B cell (primary cell): Measurements from ENCODE around the gene SAFB. TPM values are rescaled to one million over a fixed set of nuclear protein-coding genes. Genes with fewer than 3 reads are reported as not detected.

Experiments
- ATAC-seq: fragments of 200-7000 bp; cut with Tn5 transposase; one replicate; pipeline ENCODE4 v1.10.0; 2021; ENCODE audit warnings: low read depth, mild to moderate bottlenecking, moderate number of reproducible peaks, moderate library complexity
- CTCF ChIA-PET: fragments of 350-600 bp; sonication (Branson Sonifier 250); formaldehyde crosslinking; loops from one replicate; lab custom pipeline; 2021; ENCODE audit warnings: antibody characterized with exemption, inconsistent platforms; lab: Charles Lee
- POLR2A ChIA-PET: fragments of 350-600 bp; sonication (Branson Sonifier 250); formaldehyde crosslinking; loops from one replicate; lab custom pipeline; 2021; ENCODE audit warnings: antibody characterized with exemption; lab: Charles Lee
- DNase-seq: peaks from one replicate; pipeline ENCODE4 v3.0.0; 2013
- H2AFZ ChIP-seq: 2 replicates; pipeline ENCODE4 v1.6.1; 2012; ENCODE audit warnings: mild to moderate bottlenecking, low read depth, low read length; ENCODE audit not compliant: insufficient read depth, poor library complexity, severe bottlenecking
- H3K27ac ChIP-seq, 2 donors: 1 replicate in 1 of 2; 2 replicates in 1 of 2; pipeline ENCODE4 v1.5.1; 2012 to 2013; ENCODE audit warnings: low read length in 2 of 2, mild to moderate bottlenecking in 2 of 2, moderate library complexity in 1 of 2
- H3K27me3 ChIP-seq, 4 experiments: fragments of 200-600 bp in 1 of 4; sonication (generic) in 1 of 4; replicated peaks in 1 of 4; 1 replicate in 2 of 4; 2 replicates in 2 of 4; pipeline versions ENCODE4 v1.6.1 to v1.7.0; 2013 to 2016; ENCODE audit warnings: low read length in 3 of 4, mild to moderate bottlenecking in 2 of 4, mixed read lengths in 1 of 4, moderate library complexity in 1 of 4; ENCODE audit not compliant: insufficient read depth in 4 of 4, control insufficient read depth in 3 of 4; ENCODE audit errors: control extremely low read depth in 1 of 4
- H3K36me3 ChIP-seq, 2 experiments: replicated peaks in 1 of 2; 1 replicate in 1 of 2; 2 replicates in 1 of 2; pipeline versions ENCODE4 v1.6.1 to v1.7.1; 2013; ENCODE audit warnings: low read length in 1 of 2; ENCODE audit not compliant: insufficient read depth in 2 of 2, control insufficient read depth in 1 of 2; ENCODE audit errors: control extremely low read depth in 1 of 2, extremely low read depth in 1 of 2
- H3K4me1 ChIP-seq, 2 donors: fragments of 200-600 bp in 1 of 2; sonication (generic) in 1 of 2; 1 replicate in 1 of 2; 2 replicates in 1 of 2; pipeline versions ENCODE4 v1.5.1 to v1.6.1; 2013 to 2017; ENCODE audit warnings: low read length in 2 of 2; ENCODE audit not compliant: control insufficient read depth in 2 of 2, insufficient read depth in 2 of 2
- H3K4me2 ChIP-seq: replicated peaks from 2 replicates; pipeline ENCODE3; 2012; ENCODE audit warnings: mild to moderate bottlenecking, low read depth, low read length; ENCODE audit not compliant: poor library complexity, severe bottlenecking
- H3K4me3 ChIP-seq, 5 experiments: fragments of 200-600 bp in 1 of 5; sonication (generic) in 1 of 5; 1 replicate in 3 of 5; 2 replicates in 2 of 5; pipeline versions ENCODE4 v1.5.1 to v1.7.0; 2011 to 2016; ENCODE audit warnings: low read length in 4 of 5, mild to moderate bottlenecking in 4 of 5, low read depth in 2 of 5, control low read depth in 1 of 5, moderate library complexity in 1 of 5; ENCODE audit not compliant: insufficient read depth in 1 of 5; ENCODE audit errors: control extremely low read depth in 1 of 5, extremely low read depth in 1 of 5
- H3K79me2 ChIP-seq: fragments of 200-600 bp; sonication (generic); one replicate; pipeline ENCODE4 v1.6.0; 2016; ENCODE audit warnings: low read length; ENCODE audit not compliant: control insufficient read depth, insufficient read depth
- H3K9ac ChIP-seq: fragments of 200-600 bp; sonication (generic); 2 replicates; pipeline ENCODE4 v1.6.1; 2017; ENCODE audit warnings: mild to moderate bottlenecking, low read length, moderate library complexity
- H3K9me3 ChIP-seq, 3 donors: one replicate each; pipeline versions ENCODE4 v1.6.1 to v1.7.1; 2013; ENCODE audit warnings: low read length in 2 of 3; ENCODE audit not compliant: control insufficient read depth in 2 of 3, insufficient read depth in 1 of 3; ENCODE audit errors: control extremely low read depth in 1 of 3
- H4K20me1 ChIP-seq: 2 replicates; pipeline ENCODE4 v1.6.0; 2012; ENCODE audit warnings: mild to moderate bottlenecking, low read length; ENCODE audit not compliant: insufficient read depth, control insufficient read depth, poor library complexity, severe bottlenecking
- H3K27ac Mint-ChIP-seq: one replicate; pipeline ENCODE4 v1.8.0; 2021; ENCODE audit warnings: mixed read lengths
- H3K27me3 Mint-ChIP-seq: one replicate; pipeline ENCODE4 v1.8.0; 2021; ENCODE audit warnings: mixed read lengths
- H3K4me1 Mint-ChIP-seq: one replicate; pipeline ENCODE4 v1.8.0; 2021; ENCODE audit warnings: mixed read lengths
- H3K4me3 Mint-ChIP-seq: one replicate; pipeline ENCODE4 v1.8.0; 2021; ENCODE audit warnings: mixed read lengths
- H3K9me3 Mint-ChIP-seq: one replicate; pipeline ENCODE4 v1.8.0; 2022; ENCODE audit warnings: mixed read lengths; ENCODE audit not compliant: insufficient read depth
- EZH2 ChIP-seq: IDR thresholded peaks from 2 replicates; pipeline ENCODE4 v1.6.1; 2012; ENCODE audit warnings: borderline replicate concordance, low read depth, mild to moderate bottlenecking, moderate library complexity, low read length; ENCODE audit not compliant: insufficient read depth, poor library complexity, severe bottlenecking
- WGBS: methylation state at CpG from one replicate; pipeline ENCODE4 v1.1.5; 2013; ENCODE audit warnings: missing lambda C conversion rate; ENCODE audit not compliant: insufficient coverage; 5-methylcytosine and 5-hydroxymethylcytosine counted together
- intact Hi-C: fragments of 100-400 bp; cut with micrococcal nuclease; formaldehyde crosslinking; loops from one replicate; pipeline ENCODE4 v1.10.0; 2022
- polyA plus RNA-seq: library from polyadenylated mRNA; depleted of rRNA; stranded (reverse); fragments of >200 nt; gene quantifications from 2 replicates; pipeline ENCODE4 v1.2.3, GENCODE V29; 2012
- total RNA-seq, 2 donors: library from RNA; stranded (reverse); fragments of 120-200 nt in 1 of 2; gene quantifications; 1 replicate in 1 of 2; 2 replicates in 1 of 2; pipeline versions ENCODE4 v1.2.3 to v1.2.4, GENCODE V29; 2013 to 2022
- TF ChIP-seq, protein P1 (sequence below): fragments of 200-600 bp; IDR thresholded peaks from one replicate; pipeline ENCODE4 v1.8.0; 2022; ENCODE audit warnings: antibody characterized with exemption, mild to moderate bottlenecking

Gene SAFB
- total and polyA plus RNA-seq, 2 donors (not counting 1 experiment from before 2014, with no cell fraction given), result 91.0 to 221 TPM

DNA sequence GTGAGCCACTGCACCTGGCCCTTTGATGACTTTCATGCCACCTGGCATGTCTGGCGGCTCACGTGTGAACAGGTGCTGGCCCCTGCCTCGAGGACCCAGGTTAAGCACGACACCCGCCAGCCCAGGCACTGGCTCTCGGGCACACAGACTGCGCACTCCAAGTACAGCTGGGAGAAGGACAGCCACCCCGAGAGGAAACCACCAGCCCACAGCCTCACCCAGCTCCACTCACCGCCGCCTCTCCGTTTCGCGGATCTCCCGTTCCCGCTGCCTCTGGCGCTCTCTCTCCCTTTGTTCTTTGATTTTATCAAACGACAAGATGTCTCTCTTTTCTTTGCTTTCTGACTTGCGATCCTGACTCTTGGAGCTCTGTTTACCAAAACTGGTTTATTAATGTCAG is 27.8 kb upstream of the SAFB start:
- no peaks in the 10 kb centered on the region for H3K27me3 Mint-ChIP-seq
- no peaks in the 10 kb centered on the region for H3K9me3 Mint-ChIP-seq
- Histone ChIP-seq H3K9me3 (no peaks in the 10 kb centered on the region), H3K27ac (no peak overlapping the region), H3K9ac (no peak overlapping the region), H4K20me1 (peaks cover 69% of the 10 kb centered on the region), H3K4me3 (no peak overlapping the region), H3K36me3 (peaks cover 7 to 95% of the 10 kb centered on the region in 2 experiments), H3K4me2 (no peak overlapping the region), H3K4me1 (no peaks in the 10 kb centered on the region), H2AFZ (no peak overlapping the region), H3K27me3 (no peaks in the 10 kb centered on the region), H3K79me2 (peaks cover 30% of the 10 kb centered on the region)
- no peak overlapping the region for H3K4me3 Mint-ChIP-seq
- WGBS, result 96% methylated on average over 10 of the region's 18 CpGs
- H3K4me1 Mint-ChIP-seq, result no peaks in the 10 kb centered on the region
- no peak for DNase-seq
- TF ChIP-seq, protein P1, sequence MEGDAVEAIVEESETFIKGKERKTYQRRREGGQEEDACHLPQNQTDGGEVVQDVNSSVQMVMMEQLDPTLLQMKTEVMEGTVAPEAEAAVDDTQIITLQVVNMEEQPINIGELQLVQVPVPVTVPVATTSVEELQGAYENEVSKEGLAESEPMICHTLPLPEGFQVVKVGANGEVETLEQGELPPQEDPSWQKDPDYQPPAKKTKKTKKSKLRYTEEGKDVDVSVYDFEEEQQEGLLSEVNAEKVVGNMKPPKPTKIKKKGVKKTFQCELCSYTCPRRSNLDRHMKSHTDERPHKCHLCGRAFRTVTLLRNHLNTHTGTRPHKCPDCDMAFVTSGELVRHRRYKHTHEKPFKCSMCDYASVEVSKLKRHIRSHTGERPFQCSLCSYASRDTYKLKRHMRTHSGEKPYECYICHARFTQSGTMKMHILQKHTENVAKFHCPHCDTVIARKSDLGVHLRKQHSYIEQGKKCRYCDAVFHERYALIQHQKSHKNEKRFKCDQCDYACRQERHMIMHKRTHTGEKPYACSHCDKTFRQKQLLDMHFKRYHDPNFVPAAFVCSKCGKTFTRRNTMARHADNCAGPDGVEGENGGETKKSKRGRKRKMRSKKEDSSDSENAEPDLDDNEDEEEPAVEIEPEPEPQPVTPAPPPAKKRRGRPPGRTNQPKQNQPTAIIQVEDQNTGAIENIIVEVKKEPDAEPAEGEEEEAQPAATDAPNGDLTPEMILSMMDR, result no peak
- TF ChIP-seq EZH2, result no peak
- no peak for ATAC-seq
- H3K27ac Mint-ChIP-seq, result no peak overlapping the region
- intact Hi-C loops, result no loop called here
- ChIA-PET POLR2A (no interaction called here), CTCF (no interaction called here)

DNA sequence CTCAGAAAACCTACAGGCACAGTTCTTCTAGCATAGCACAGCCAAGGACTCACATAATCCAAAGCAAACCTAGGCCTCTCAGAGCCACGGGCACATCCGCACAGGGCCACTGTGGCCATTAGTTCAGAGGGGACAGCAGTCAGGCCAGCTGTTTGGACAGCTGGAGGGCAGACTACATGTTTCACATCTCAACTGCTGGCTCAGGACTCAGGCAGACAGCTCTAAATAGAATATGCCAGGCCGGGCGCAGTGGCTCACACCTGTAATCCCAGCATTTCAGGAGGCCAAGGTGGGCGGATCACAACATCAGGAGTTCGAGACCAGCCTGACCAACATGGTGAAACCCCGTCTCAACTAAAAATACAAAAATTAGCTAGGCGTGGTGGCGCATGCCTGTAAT is 27.1 kb upstream of the SAFB start:
- no peaks in the 10 kb centered on the region for H3K27me3 Mint-ChIP-seq
- ATAC-seq, result no peak
- H3K4me1 Mint-ChIP-seq, result no peaks in the 10 kb centered on the region
- 99% methylated on average over 7 of the region's 9 CpGs for WGBS
- no peak for DNase-seq
- intact Hi-C loops, result no loop called here
- TF ChIP-seq, protein P1, result no peak
- no peak for TF ChIP-seq EZH2
- no peak overlapping the region for H3K9ac ChIP-seq
- H3K9me3 ChIP-seq, result no peaks in the 10 kb centered on the region
- no peak overlapping the region for H3K27ac Mint-ChIP-seq
- H3K4me3 Mint-ChIP-seq, result no peak overlapping the region
- ChIA-PET CTCF (no interaction called here), POLR2A (no interaction called here)
- H3K27me3 ChIP-seq, result no peaks in the 10 kb centered on the region
- H3K9me3 Mint-ChIP-seq, result no peaks in the 10 kb centered on the region
- H3K4me1 ChIP-seq, result no peaks in the 10 kb centered on the region
- no peak overlapping the region for H2AFZ ChIP-seq
- H3K4me2 ChIP-seq, result no peak overlapping the region
- H3K27ac ChIP-seq, result no peak overlapping the region
- H4K20me1 ChIP-seq, result peaks cover 69% of the 10 kb centered on the region
- peaks cover 7 to 95% of the 10 kb centered on the region in 2 experiments for H3K36me3 ChIP-seq
- H3K79me2 ChIP-seq, result peaks cover 30% of the 10 kb centered on the region
- H3K4me3 ChIP-seq, result no peak overlapping the region
